Inflammatory macrophage treated with lipopolysaccharide for 4 hours (primary cell): Measurements from ENCODE around the gene SPINK5.
A peak's percentile ranks its signal among the peaks of the same experiment; 100 is the strongest.

ENCODE experiments used
- DNase-seq: peaks from one replicate; pipeline ENCODE4 v3.0.0-alpha.2; 2020

Gene SPINK5

GRCh38 chr5:148104226-148104625 is 40.4 kb downstream of the SPINK5 start:
- DNase-seq: no peak

- no peak for DNase-seq
Observed at GRCh38 chr5:148107608-148108007, 43.8 kb downstream of the SPINK5 start.

- no peak for DNase-seq
Observed at GRCh38 chr5:148113243-148113642, 49.5 kb downstream of the SPINK5 start.

GRCh38 chr5:148120317-148120716 is 56.5 kb downstream of the SPINK5 start:
- DNase-seq: no peak

- DNase-seq: peak; percentile 39
Observed at GRCh38 chr5:148125641-148126040, 61.9 kb downstream of the SPINK5 start.

GRCh38 chr5:148135091-148136048 is 71.6 kb downstream of the SPINK5 start:
- no peak for DNase-seq

DNA sequence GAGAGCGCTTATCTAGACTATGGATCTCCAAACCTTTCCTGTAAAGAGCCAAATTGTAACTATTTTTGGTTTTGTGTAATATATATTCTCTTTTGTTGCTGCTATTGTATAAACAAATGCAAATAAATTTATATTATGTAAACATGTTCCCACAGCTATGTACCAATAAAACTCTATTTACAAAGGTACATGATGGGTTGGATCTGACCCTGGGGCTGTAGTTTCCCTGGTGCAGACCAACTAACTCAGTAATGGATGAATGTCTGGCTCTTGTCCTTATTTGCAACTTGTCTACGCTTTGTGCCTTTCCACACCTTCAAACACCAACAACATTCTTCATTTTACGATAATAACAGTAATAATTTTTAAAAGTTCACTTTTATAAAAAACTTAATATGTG is 77.1 kb downstream of the SPINK5 start:
- DNase-seq: no peak

- no peak for DNase-seq
Observed at GRCh38 chr5:148141645-148142044, 77.9 kb downstream of the SPINK5 start.

DNA sequence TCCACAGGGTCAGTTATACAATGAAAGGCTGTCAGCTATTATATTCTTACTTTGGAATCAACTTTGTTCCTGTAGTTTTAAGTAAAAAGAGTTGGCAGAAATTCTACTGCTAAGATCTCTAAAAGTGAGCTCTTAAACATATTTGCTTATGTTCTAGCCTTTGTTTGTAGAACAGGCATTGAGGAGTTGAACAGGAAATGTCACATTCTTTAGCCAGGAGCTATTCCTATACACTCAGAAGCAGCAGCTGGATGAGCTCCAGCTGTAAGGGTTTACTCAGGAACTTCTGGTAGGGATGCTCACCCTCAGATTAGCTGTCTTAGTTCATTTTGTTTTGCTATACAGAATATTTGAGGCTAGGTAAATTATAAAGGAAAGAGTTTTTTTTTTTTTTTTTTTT is 82.1 kb downstream of the SPINK5 start:
- no peak for DNase-seq

GRCh38 chr5:148146487-148146886 is 82.7 kb downstream of the SPINK5 start:
- no peak for DNase-seq

- no peak for DNase-seq
Observed at GRCh38 chr5:148147415-148147814, 83.6 kb downstream of the SPINK5 start.

- no peak for DNase-seq
Observed at GRCh38 chr5:148151872-148152271, 88.1 kb downstream of the SPINK5 start.

GRCh38 chr5:148152781-148153180 is 89.0 kb downstream of the SPINK5 start:
- no peak for DNase-seq

DNA sequence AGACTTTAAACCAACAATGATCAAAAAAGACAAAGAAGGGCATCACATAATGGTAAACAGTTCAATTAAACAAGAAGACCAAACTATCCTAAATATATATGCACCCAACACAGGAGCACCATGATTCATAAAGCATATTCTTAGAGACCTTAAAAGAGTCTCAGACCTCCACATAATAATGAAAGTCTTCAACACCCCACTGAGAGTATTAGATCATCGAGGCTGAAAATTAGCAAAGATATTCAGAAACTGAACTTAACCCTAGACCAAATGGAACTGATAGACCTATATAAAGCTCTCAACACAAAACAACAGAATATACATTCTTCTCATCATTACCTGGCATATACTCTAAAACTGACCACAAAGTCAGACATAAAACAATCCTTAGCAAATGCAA is 92.8 kb downstream of the SPINK5 start:
- DNase-seq: no peak

GRCh38 chr5:148162038-148162437 is 98.3 kb downstream of the SPINK5 start:
- no peak for DNase-seq

DNA sequence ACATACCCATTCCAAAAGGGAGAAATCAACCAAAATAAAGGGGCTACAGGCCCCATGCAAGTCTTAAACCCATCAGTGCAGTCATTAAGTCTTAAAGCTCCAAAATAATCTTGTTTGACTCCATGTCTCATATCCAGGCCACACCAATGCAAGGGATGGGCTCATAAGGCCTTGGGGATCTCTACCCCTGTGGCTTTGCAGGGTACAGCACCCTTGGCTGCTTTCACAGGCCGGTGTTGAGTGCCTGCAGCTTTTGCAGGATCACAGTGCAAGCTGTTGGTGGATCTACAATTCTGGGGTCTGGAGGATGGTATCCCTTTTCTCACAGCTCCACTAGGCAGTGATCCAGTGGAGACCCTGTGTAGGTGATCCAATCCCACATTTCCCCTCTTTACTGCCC is 99.6 kb downstream of the SPINK5 start:
- DNase-seq: no peak

DNA sequence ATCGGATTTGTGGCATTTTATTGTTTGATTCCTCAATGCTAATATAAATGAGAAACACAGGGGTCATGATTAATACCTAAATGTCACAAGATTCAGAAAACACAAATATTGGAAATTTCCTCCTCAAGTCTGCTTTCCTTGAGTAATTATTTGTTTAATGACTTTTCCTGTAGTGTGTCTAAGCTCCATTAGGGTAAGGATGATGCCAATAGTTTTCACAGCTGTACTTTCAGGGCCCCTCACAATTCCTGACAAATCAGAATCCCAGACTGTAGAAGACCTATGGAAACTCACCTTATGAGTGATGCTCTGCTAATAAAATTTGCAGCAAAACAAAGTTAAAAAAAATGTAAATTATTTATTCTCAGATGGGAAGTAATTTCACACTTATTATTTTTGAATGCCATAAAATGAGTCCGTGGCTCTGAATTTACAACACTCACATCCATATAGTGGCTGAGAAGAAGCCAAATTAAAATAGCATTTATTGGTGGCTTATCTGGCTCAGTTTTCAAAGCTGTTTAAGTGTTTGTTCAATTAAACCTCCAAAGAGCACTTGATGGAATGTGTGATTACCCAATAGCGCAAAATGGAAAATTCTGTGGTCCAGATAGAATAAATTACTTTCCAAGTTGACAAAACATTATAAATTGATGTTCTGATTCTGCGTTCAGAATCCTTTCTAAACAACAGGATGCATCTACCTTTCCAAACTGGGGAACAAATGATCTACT is 102.9 kb downstream of the SPINK5 start:
- no peak for DNase-seq

DNA sequence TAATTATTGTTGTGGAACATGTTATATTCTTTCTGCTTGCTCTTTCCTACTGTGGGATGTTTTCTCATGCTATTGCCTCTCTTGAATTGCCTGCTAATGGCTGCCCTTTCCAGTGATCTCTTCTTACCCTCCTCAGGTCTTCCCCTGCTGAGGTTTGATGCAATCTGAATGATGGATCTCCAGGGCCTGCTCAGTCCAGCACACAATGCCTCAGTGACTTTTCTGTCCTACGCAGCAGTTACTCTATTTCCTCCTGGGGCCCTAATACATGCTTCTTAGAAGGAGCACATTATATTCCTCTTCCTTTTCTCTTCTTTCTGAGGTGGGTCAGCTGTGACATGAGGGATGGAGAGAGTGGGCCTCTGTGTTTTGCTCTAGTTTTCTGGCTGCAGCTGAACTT is 104.5 kb downstream of the SPINK5 start, which contains the start of gene SPINK14:
SPINK14 (plus strand) TSS at position 301 of the 400 bp plus-strand sequence. CDS start 1,187 bp downstream, outside the sequence.
- DNase-seq: no peak

DNA sequence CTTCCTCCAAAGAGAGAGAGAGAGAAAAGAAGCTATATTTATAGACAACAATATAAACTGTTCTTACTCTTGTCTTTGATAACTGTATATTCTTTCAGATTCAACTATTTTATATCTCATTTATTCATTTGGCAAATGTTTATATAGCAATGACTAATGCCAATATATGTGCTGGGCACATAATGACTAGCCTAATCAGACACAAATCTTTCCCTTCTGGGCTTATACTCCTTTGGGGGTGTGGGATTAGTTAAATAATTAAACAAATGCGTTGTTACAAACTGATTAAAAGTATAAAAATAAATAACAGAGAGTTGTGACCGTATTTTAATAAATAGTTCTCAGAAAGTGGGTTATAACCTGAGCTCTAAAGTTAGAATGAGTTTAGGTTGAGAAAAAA is 108.6 kb downstream of the SPINK5 start:
- DNase-seq: no peak

DNA sequence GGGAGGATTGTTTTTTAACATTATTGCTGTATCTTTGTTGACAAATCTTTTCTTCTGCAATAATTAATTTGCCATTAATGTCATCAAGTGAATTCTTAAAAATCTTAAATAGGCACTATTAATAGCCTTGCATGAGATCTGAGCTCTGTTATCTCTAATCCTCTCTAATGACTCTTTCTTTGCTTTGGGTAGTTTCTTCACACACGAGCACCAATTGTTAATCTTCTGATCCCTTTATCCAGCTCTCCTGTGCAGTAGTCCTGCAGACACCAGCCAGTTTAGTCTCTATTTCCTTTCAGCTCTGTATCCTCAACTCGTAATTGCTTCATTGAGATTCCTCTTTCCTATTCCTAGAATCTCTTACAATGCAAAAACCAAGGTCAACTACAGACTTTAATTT is 112.7 kb downstream of the SPINK5 start:
- DNase-seq: no peak

GRCh38 chr5:148177207-148177606 is 113.4 kb downstream of the SPINK5 start:
- DNase-seq: no peak

DNA sequence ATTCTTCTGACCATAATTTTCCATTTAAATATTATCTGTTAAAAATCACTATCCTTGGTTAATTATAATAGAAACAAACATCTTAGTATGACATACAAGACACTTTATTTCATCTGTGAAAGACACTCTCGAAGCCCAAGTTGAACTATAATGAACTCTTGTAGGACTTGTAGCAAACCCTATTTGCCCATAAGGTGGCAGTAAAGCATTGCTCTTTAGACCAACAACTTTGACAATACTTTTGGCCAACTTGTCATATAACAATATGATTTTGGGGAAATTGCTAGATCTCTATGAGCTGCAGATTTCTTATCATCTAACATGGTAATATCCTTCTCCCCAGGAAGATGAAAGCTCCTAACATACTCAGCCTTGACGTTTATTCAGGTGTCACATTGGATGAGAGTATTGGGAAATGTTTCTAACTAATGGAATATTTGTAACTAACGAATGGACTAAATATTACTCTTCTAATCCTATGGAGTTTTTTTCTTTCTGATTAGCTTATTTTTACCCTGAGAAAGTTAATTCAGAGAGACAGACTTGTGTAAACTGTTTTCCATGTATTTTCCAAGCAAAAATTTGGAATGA is 115.5 kb downstream of the SPINK5 start:
- peak; percentile 78 for DNase-seq

GRCh38 chr5:148186248-148187003 is 122.6 kb downstream of the SPINK5 start:
- DNase-seq: peak; percentile 98
